GM13977 (cell line): ENCODE results near the gene CPN2.

Source experiments
- DNase-seq: peaks from one replicate; pipeline ENCODE4 v3.0.0; 2012; ENCODE audit warnings: low spot score
- CTCF ChIP-seq: IDR thresholded peaks from 2 replicates; pipeline ENCODE4 v1.5.1; 2012; ENCODE audit warnings: mild to moderate bottlenecking, control low read depth; ENCODE audit not compliant: insufficient read depth; ENCODE audit errors: extremely low read depth, missing control alignments
- in situ Hi-C: fragments of 300-500 bp; cut with MboI; formaldehyde crosslinking; loops from one replicate; pipeline ENCODE4 v1.12.0; 2022; ENCODE audit warnings: low sequenced_read_pairs, low pct_unique_long_range_greater_than_20kb, mixed read lengths, inconsistent platforms; ENCODE audit not compliant: unreplicated experiment

The CPN2 gene

DNA sequence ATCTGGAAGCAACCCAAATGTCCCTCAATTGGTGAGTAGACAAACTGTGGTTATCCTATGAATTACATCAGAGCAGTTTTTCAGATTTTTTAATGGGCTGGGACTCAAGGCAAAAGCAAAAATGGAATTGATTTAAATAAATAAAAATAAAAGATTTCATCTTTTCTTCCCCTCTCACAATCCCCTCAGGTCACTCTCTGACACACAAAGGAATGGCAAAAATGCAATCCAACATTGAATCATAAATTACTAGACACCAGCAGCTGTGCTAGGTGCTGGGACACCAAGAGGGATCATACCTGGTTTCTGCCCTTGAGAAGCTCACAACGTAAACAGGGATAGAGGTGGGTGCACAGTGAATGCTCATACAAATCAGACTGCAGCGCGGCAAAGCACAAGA, 58.8 kb downstream of the CPN2 start:
- no peak for TF ChIP-seq CTCF
- in situ Hi-C loops = no loop called here
- no peak for DNase-seq
